Thoracic aorta (tissue), 2 donors: ENCODE data around the gene AAGAB. TPM values are rescaled to one million over a fixed set of nuclear protein-coding genes. Genes with fewer than 3 reads are reported as not detected.

Experiments used
- ATAC-seq: fragments of 150-250 bp; one replicate; pipeline ENCODE4 v1.8.0; 2017; ENCODE audit warnings: low read depth; ENCODE audit not compliant: insufficient number of reproducible peaks, low FRiP score
- DNase-seq: peaks from one replicate; pipeline ENCODE4 v3.0.0-alpha.2; 2020; ENCODE audit warnings: low spot score
- H3K27ac ChIP-seq, 2 donors: fragments of 200-600 bp; sonication (generic); 1 replicate in 1 of 2; 2 replicates in 1 of 2; pipeline ENCODE4 v1.5.1; 2016; ENCODE audit warnings: mild to moderate bottlenecking in 2 of 2, moderate library complexity in 2 of 2
- H3K27me3 ChIP-seq: fragments of 200-600 bp; sonication (generic); replicated peaks from 2 replicates; pipeline ENCODE4 v1.6.0; 2016; ENCODE audit warnings: mild to moderate bottlenecking; ENCODE audit not compliant: insufficient read depth
- H3K36me3 ChIP-seq: fragments of 200-600 bp; sonication (generic); one replicate; pipeline ENCODE4 v1.5.1; 2016
- H3K4me1 ChIP-seq, 2 donors: fragments of 200-600 bp; sonication (generic); 1 replicate in 1 of 2; 2 replicates in 1 of 2; pipeline versions ENCODE4 v1.5.1 to v1.6.0; 2016; ENCODE audit warnings: low read depth in 2 of 2, mild to moderate bottlenecking in 1 of 2; ENCODE audit not compliant: control insufficient read depth in 1 of 2
- H3K4me3 ChIP-seq: fragments of 200-600 bp; sonication (generic); 2 replicates; pipeline ENCODE4 v1.5.1; 2016; ENCODE audit warnings: mild to moderate bottlenecking
- H3K9me3 ChIP-seq: fragments of 200-600 bp; sonication (generic); 2 replicates; pipeline ENCODE4 v1.5.1; 2016
- total RNA-seq, 2 donors: library from RNA; depleted of rRNA; stranded (reverse); fragments of >200 nt; gene quantifications; one replicate each; pipeline versions ENCODE4 v1.1.0 to v1.2.3, GENCODE V29; 2016
- TF ChIP-seq, protein P1 (sequence below): fragments of 200-600 bp; sonication (generic); IDR thresholded peaks from one replicate; pipeline ENCODE4 v1.5.1; 2019; ENCODE audit warnings: antibody characterized with exemption

Gene AAGAB
- total RNA-seq, 2 donors from 2014 or later, result 26.0 to 26.7 TPM

DNA sequence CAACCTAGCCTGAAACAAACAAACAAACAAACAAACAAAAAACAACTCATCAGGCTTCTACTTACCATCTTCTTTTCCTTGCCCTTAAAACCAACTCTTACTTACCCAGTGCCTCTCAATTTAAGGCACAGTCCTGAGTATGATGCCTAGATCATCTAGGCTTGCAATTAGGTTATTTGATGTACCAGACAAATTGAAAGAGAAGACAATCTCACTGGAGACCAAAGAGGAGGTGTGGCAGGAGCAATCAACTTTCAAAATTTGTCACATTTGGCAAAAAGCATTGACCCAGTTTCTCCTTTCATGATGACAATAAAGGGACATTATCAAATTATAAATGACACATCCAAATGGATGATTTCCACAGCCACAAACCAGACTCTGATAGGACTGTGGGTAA lies 36.0 kb downstream of the AAGAB start:
- H3K27ac ChIP-seq, result no peak overlapping the region

DNA sequence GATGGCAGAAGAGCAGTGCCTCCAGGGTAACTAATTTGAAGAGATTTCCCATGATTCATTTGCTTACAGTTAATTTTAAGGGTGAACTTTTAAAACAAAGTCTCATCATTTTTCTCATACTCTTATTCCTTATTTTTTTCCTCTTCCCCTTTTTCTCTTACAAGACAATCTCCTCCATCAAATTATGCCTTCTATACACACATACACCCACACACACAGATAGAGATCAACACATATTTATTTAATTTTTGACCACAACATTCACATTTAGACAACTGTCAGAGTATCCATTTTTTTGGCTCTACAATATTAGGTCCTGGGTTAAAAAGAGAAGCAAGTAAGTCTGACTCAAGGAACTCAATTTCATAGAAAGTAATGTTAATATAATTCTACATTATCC lies 37.6 kb downstream of the AAGAB start:
- no peak for DNase-seq
- no peak overlapping the region for H3K4me3 ChIP-seq
- TF ChIP-seq, protein P1, sequence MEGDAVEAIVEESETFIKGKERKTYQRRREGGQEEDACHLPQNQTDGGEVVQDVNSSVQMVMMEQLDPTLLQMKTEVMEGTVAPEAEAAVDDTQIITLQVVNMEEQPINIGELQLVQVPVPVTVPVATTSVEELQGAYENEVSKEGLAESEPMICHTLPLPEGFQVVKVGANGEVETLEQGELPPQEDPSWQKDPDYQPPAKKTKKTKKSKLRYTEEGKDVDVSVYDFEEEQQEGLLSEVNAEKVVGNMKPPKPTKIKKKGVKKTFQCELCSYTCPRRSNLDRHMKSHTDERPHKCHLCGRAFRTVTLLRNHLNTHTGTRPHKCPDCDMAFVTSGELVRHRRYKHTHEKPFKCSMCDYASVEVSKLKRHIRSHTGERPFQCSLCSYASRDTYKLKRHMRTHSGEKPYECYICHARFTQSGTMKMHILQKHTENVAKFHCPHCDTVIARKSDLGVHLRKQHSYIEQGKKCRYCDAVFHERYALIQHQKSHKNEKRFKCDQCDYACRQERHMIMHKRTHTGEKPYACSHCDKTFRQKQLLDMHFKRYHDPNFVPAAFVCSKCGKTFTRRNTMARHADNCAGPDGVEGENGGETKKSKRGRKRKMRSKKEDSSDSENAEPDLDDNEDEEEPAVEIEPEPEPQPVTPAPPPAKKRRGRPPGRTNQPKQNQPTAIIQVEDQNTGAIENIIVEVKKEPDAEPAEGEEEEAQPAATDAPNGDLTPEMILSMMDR, result no peak
- no peaks in the 10 kb centered on the region for H3K27me3 ChIP-seq
- no peaks in the 10 kb centered on the region for H3K9me3 ChIP-seq
- no peaks in the 10 kb centered on the region for H3K4me1 ChIP-seq
- ATAC-seq, result no peak
- H3K27ac ChIP-seq, result no peak overlapping the region
- no peaks in the 10 kb centered on the region for H3K36me3 ChIP-seq

More for the DNA sequence above, 36.0 kb downstream of the AAGAB start:
- DNase-seq, result no peak
- TF ChIP-seq, protein P1, result no peak
- ATAC-seq, result no peak
- no peaks in the 10 kb centered on the region for H3K27me3 ChIP-seq
- H3K4me3 ChIP-seq, result no peak overlapping the region
- H3K9me3 ChIP-seq, result no peaks in the 10 kb centered on the region
- H3K36me3 ChIP-seq, result no peaks in the 10 kb centered on the region
- no peaks in the 10 kb centered on the region for H3K4me1 ChIP-seq

DNA sequence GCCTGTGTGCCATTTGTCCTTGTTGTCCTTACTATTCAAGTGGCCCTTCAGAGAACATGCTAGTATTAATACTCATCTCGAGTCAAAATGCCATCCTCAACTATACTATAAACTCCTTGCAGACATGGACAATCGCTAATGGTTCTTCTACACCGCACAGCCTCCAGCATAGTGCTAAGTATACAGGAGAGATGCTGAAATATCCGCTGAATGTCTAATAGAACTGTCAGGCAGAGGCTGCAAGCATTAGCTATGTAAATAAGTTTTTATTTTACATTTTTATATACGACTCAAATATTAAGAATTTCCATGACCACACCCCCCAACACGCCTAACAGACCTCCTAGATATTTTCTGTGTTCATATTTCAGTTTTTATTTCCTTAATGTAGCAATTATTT lies 39.4 kb downstream of the AAGAB start:
- DNase-seq (no peak), ATAC-seq (no peak)
- TF ChIP-seq, protein P1, result no peak
- Histone ChIP-seq H3K27me3 (no peaks in the 10 kb centered on the region), H3K27ac (no peak overlapping the region), H3K36me3 (no peaks in the 10 kb centered on the region), H3K4me3 (no peak overlapping the region), H3K9me3 (no peaks in the 10 kb centered on the region), H3K4me1 (no peaks in the 10 kb centered on the region)

DNA sequence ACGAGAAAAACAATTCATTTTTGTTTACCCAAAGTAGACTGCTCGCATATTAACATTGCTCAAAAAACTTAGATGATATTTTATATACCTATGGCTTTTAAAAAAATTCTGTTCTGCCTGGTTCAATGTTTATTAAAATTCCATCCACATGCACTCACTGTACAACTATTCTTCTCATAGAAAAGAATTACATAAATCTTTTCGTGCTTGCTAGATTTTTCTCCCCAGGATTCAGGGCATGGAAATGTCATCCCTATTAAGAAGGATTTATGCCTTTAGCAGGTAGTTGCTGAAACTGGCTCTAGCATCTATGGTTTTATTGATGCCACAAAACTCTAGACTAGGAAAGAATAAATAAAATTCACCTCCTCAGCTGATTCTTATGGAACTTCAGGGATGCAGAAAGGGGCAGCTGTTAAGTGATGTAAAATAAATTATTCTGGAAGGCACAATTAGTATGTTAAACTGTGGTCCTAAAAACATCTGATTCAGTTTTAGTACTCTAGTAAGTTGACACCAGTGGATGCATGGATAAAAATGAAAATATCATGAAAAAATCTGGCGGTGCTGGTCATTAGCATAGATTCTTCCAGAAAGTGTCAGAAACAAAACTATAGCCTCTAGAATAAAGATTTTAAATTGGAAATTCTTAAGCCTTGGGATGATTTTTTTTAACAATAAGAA lies 41.6 kb downstream of the AAGAB start:
- DNase-seq (no peak), ATAC-seq (no peak)
- Histone ChIP-seq H3K4me3 (no peak overlapping the region), H3K9me3 (no peaks in the 10 kb centered on the region), H3K4me1 (no peaks in the 10 kb centered on the region), H3K36me3 (peaks cover 7% of the 10 kb centered on the region), H3K27ac (no peak overlapping the region), H3K27me3 (no peaks in the 10 kb centered on the region)
- TF ChIP-seq, protein P1, result no peak

DNA sequence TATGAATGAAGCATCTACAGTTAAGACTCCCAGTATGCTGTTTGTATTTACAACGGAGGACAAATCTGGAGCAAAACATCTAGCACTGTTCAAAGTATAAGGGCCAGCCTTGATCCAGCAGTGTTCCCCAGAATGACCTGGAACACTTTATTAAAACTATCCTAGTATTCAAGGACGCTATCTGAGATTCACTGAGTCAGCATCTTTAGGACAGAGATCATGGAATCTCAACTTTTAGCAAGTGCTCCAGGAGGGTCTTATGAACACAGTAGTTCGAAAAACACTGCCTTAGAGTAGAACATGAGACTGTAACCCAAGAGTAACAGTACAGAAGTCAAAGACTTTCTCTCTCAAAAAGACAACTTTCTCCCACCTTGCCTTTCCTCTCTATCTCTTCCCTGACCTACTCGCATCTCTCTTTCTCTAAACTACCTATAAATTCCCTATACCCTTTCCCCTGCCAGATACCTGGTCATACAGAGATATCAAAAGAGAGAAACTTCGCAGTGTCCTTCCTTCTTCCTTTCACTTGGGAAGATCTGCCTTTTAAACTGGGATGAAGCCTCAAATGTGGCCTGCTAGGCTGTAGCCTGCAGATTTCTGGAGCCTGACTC lies 43.8 kb downstream of the AAGAB start:
- Histone ChIP-seq H3K4me3 (no peak overlapping the region), H3K27me3 (no peaks in the 10 kb centered on the region), H3K4me1 (no peaks in the 10 kb centered on the region), H3K9me3 (no peaks in the 10 kb centered on the region), H3K36me3 (peaks cover 7% of the 10 kb centered on the region), H3K27ac (no peak overlapping the region)
- DNase-seq (no peak), ATAC-seq (no peak)
- TF ChIP-seq, protein P1, result no peak
